Measurements from ENCODE around the gene DUSP6. TPM values are rescaled to one million over a fixed set of nuclear protein-coding genes. Genes with fewer than 3 reads are reported as not detected.
A peak's percentile ranks its signal among the peaks of the same experiment; 100 is the strongest.

Gene DUSP6
- total and polyA plus RNA-seq, 2 of the 8 experiments (the other 6 are each of a cell fraction or from before 2014, with no cell fraction given) = 99.3 to 179 TPM

GRCh38 chr12:89353188-89353822 lies 1.0 kb upstream of the DUSP6 start (continued):
- TF ChIP-seq ASH2L (IDR thresholded peaks at IDR 0.05; ENCODE audit: low read length) = no peak
- no peak for TF ChIP-seq SP1 (IDR thresholded peaks at IDR 0.05; ENCODE audit: low read depth, low read length)
- no peak for TF ChIP-seq CREB1 (IDR thresholded peaks at IDR 0.05)
- no peak for TF ChIP-seq KDM1A (IDR thresholded peaks at IDR 0.05; ENCODE audit: borderline replicate concordance, low read length)
- no peak for TF ChIP-seq NANOG (IDR thresholded peaks at IDR 0.05; ENCODE audit: insufficient read depth, low read depth, low read length, poor library complexity, severe bottlenecking)
- TF ChIP-seq RBBP5 (IDR thresholded peaks at IDR 0.05; ENCODE audit: borderline replicate concordance, low read depth, low read length) = no peak
- TF ChIP-seq EGR1 (IDR thresholded peaks at IDR 0.05; ENCODE audit: borderline replicate concordance, low read depth, low read length) = no peak
- no peak for TF ChIP-seq RFX5 (IDR thresholded peaks at IDR 0.05; ENCODE audit: borderline replicate concordance, low read depth, low read length)
- no peak for TF ChIP-seq CHD7 (IDR thresholded peaks at IDR 0.05; ENCODE audit: insufficient replicate concordance, low read length)
- TF ChIP-seq BRCA1 (IDR thresholded peaks at IDR 0.05; ENCODE audit: low read depth, low read length) = no peak
- TF ChIP-seq KDM4A (IDR thresholded peaks at IDR 0.05; ENCODE audit: low read depth, low read length, severe bottlenecking) = peak; percentile 26
- TF ChIP-seq CBX8 (IDR thresholded peaks at IDR 0.05; ENCODE audit: borderline replicate concordance, low read depth, low read length) = no peak
